Fibroblast of villous mesenchyme (primary cell): ENCODE results near the gene IGFN1. TPM values are rescaled to one million over a fixed set of nuclear protein-coding genes. Genes with fewer than 3 reads are reported as not detected.

Experiments used
- DNase-seq: peaks from one replicate; pipeline ENCODE4 v3.0.0-alpha.2; 2010; ENCODE audit warnings: low read depth
- H3K4me3 ChIP-seq: 2 replicates; pipeline ENCODE4 v1.5.1; 2011; ENCODE audit warnings: low read depth, mild to moderate bottlenecking, low read length
- CTCF ChIP-seq: IDR thresholded peaks from 2 replicates; pipeline ENCODE4 v1.5.1; 2012; ENCODE audit warnings: low read depth, mild to moderate bottlenecking, low read length; ENCODE audit not compliant: insufficient read depth
- total RNA-seq: library from RNA; depleted of rRNA; stranded (reverse); fragments of >200 nt; gene quantifications from 2 replicates; pipeline ENCODE4 v1.2.3, GENCODE V29; 2012

The IGFN1 gene
- total RNA-seq, 1 donor: under 0.01 TPM

- peak; percentile 78 for DNase-seq
Observed at GRCh38 chr1:201184307-201185122, 6.1 kb upstream of the IGFN1 start.

GRCh38 chr1:201185123-201185453 lies 5.5 kb upstream of the IGFN1 start:
- H3K4me3 ChIP-seq: no peak overlapping the region
- no peak for DNase-seq
- TF ChIP-seq CTCF: no peak

More at GRCh38 chr1:201184307-201185122, 6.1 kb upstream of the IGFN1 start:
- H3K4me3 ChIP-seq: no peak overlapping the region
- peak; percentile 73 for TF ChIP-seq CTCF

DNA sequence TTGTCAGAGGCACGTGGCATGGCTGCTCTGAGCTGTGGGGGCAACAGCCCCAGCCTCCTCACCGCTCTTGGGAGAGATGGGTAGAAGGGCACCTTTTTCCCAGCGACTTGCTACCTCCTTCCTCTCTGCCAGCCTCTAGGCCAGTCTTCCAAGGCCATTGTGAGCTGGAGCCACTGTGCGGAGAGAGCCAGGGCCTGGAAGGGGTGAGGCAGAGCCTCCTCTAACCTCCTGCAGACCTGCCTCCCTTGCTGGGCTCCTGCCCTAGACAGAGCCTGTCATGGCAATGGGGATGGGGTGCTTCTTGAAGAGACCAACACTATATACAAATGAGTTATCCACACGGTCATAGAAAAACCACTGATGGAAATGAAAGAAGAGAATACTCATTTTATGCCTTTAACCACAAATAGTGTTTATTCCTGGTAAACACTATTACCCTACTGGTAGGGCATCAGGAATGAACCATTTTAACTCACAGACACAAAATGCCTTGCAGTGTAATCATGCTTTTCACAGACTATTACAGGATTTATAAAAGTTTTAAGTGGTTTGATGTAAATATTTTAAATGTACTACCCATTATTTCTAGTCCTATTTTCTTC lies 5.0 kb upstream of the IGFN1 start:
- no peak overlapping the region for H3K4me3 ChIP-seq
- no peak for DNase-seq
- no peak for TF ChIP-seq CTCF

GRCh38 chr1:201186192-201186591 lies 4.4 kb upstream of the IGFN1 start:
- no peak overlapping the region for H3K4me3 ChIP-seq
- no peak for DNase-seq
- no peak for TF ChIP-seq CTCF

GRCh38 chr1:201189085-201189484 lies 1.5 kb upstream of the IGFN1 start:
- DNase-seq: no peak
- no peak for TF ChIP-seq CTCF
- no peak overlapping the region for H3K4me3 ChIP-seq

DNA sequence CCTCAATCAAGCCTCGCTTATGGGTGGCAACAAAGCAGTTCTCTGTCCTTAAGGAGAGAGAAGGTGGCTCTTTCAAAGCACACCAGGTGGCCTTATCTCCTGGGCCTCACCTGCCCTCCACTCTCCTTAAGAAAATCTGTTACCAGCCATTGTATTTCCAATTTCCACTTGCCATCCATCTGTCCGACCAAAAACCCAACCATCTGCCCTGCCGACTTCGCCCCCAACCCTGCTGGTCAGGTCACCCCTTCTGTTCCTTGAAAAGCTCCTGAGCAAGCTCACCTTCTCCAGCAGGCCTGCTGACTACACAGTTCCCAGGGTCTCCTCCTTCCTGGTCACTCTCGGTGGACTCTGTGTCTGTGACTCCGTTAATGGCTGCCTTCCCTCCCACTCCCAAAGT lies 619 bp upstream of the IGFN1 start:
- no peak for TF ChIP-seq CTCF

More for the DNA sequence above, 619 bp upstream of the IGFN1 start:
- no peak for DNase-seq
- no peak overlapping the region for H3K4me3 ChIP-seq
